Suprapubic skin (tissue), 4 donors: Measurements from ENCODE around the gene PNPLA1.

Source experiments
- EP300 ChIP-seq: sonication (generic); formaldehyde crosslinking; IDR thresholded peaks from one replicate; pipeline ENCODE4 v1.6.1; 2017; ENCODE audit warnings: antibody characterized with exemption
- POLR2A ChIP-seq, 2 donors: fragments of 450-650 bp; IDR thresholded peaks; one replicate each; pipeline ENCODE4 v1.6.1; 2017; ENCODE audit warnings: antibody characterized with exemption in 2 of 2, mild to moderate bottlenecking in 2 of 2, moderate library complexity in 2 of 2
- POLR2AphosphoS5 ChIP-seq, 3 donors: sonication (generic); formaldehyde crosslinking; IDR thresholded peaks; one replicate each; pipeline ENCODE4 v1.6.1; 2017; ENCODE audit warnings: antibody characterized with exemption in 3 of 3
- TF ChIP-seq, protein P1 (sequence below), 2 donors: fragments of 200-600 bp in 1 of 2; fragments of 450-650 bp in 1 of 2; sonication (generic) in 1 of 2; IDR thresholded peaks; one replicate each; pipeline ENCODE4 v1.5.1; 2016 to 2019; ENCODE audit warnings: antibody characterized with exemption in 2 of 2, mild to moderate bottlenecking in 1 of 2, moderate library complexity in 1 of 2

DNA sequence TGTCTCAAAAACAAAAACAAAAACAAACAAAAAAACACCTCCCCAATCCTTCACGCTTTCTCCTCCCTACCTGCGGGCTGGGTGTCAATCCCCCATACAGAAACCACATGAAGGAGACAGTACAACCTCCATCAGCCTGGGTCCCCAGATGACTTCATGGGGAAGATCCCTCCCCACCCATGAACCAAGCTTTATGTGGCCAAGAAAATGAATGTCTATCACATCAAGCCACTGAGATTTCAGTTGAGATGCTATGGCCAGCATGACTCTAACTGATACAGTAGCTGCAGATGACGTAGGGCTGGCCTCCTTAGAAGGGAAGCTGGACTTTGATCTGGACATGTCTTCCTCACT is 88.0 kb downstream of the PNPLA1 start:
- TF ChIP-seq, protein P1, sequence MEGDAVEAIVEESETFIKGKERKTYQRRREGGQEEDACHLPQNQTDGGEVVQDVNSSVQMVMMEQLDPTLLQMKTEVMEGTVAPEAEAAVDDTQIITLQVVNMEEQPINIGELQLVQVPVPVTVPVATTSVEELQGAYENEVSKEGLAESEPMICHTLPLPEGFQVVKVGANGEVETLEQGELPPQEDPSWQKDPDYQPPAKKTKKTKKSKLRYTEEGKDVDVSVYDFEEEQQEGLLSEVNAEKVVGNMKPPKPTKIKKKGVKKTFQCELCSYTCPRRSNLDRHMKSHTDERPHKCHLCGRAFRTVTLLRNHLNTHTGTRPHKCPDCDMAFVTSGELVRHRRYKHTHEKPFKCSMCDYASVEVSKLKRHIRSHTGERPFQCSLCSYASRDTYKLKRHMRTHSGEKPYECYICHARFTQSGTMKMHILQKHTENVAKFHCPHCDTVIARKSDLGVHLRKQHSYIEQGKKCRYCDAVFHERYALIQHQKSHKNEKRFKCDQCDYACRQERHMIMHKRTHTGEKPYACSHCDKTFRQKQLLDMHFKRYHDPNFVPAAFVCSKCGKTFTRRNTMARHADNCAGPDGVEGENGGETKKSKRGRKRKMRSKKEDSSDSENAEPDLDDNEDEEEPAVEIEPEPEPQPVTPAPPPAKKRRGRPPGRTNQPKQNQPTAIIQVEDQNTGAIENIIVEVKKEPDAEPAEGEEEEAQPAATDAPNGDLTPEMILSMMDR (IDR thresholded peaks at IDR 0.05), result no peak
- no peak for TF ChIP-seq POLR2A (IDR thresholded peaks at IDR 0.05)
- no peak for TF ChIP-seq POLR2AphosphoS5 (IDR thresholded peaks at IDR 0.05)
- TF ChIP-seq EP300, result no peak
